ENCODE data around the gene ANTXR2. TPM values are rescaled to one million over a fixed set of nuclear protein-coding genes. Genes with fewer than 3 reads are reported as not detected.
A peak's percentile ranks its signal among the peaks of the same experiment; 100 is the strongest.

The ANTXR2 gene
- total RNA-seq, 2 experiments from 2014 or later = 3.0 to 3.6 TPM

GRCh38 chr4:79856196-79856595, 216.8 kb downstream of the ANTXR2 start:
- ATAC-seq = no peak
- ChIA-PET POLR2A (no interaction called here), CTCF (no interaction called here)
- intact Hi-C loops (cut with micrococcal nuclease) = no loop called here
- Mint-ChIP-seq H3K9me3 (no peaks in the 10 kb centered on the region), H3K4me1 (ENCODE audit: low read depth) (peaks cover 2% of the 10 kb centered on the region), H3K4me3 (no peak overlapping the region), H3K27me3 (no peaks in the 10 kb centered on the region), H3K27ac (no peak overlapping the region), H3K36me3 (ENCODE audit: low read depth) (no peaks in the 10 kb centered on the region)
- DNase-seq = no peak
- TF ChIP-seq, protein P1, sequence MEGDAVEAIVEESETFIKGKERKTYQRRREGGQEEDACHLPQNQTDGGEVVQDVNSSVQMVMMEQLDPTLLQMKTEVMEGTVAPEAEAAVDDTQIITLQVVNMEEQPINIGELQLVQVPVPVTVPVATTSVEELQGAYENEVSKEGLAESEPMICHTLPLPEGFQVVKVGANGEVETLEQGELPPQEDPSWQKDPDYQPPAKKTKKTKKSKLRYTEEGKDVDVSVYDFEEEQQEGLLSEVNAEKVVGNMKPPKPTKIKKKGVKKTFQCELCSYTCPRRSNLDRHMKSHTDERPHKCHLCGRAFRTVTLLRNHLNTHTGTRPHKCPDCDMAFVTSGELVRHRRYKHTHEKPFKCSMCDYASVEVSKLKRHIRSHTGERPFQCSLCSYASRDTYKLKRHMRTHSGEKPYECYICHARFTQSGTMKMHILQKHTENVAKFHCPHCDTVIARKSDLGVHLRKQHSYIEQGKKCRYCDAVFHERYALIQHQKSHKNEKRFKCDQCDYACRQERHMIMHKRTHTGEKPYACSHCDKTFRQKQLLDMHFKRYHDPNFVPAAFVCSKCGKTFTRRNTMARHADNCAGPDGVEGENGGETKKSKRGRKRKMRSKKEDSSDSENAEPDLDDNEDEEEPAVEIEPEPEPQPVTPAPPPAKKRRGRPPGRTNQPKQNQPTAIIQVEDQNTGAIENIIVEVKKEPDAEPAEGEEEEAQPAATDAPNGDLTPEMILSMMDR (IDR thresholded peaks at IDR 0.05) = no peak

GRCh38 chr4:79854856-79855502, 218.1 kb downstream of the ANTXR2 start:
- H3K36me3 Mint-ChIP-seq (ENCODE audit: low read depth) = no peaks in the 10 kb centered on the region
- no peak for DNase-seq
- ChIA-PET POLR2A (no interaction called here), CTCF (no interaction called here)
- no peak for ATAC-seq
- H3K4me3 Mint-ChIP-seq = no peak overlapping the region
- H3K9me3 Mint-ChIP-seq = no peaks in the 10 kb centered on the region
- TF ChIP-seq, protein P1 (IDR thresholded peaks at IDR 0.05) = no peak
- H3K27ac Mint-ChIP-seq = no peak overlapping the region
- peaks cover 2% of the 10 kb centered on the region for H3K4me1 Mint-ChIP-seq (ENCODE audit: low read depth)
- no peaks in the 10 kb centered on the region for H3K27me3 Mint-ChIP-seq
- intact Hi-C loops (cut with micrococcal nuclease) = no loop called here

DNA sequence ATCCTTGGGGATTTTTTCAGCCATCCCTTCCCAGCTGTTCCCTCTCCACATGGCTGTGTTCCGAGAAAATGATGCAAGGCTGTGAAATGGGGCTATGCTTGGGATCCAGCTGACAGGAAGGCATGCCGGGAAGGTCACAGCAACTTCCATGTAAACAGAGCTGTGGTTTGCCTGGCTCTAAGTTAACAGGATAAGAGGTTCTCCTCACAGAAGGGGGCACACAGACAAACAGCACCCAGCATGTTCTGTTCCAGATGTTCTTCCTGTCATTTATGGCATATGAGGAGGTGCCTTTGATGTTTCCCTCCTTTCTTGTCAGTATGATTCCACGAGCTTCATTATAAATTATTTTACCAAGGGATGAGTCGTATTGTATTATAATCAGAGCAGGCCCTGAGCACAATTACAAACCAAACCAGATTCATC, 220.7 kb downstream of the ANTXR2 start:
- ChIA-PET POLR2A (no interaction called here), CTCF (no interaction called here)
- intact Hi-C loops (cut with micrococcal nuclease) = no loop called here
- ATAC-seq (no peak), DNase-seq (no peak)
- H3K27ac Mint-ChIP-seq = no peak overlapping the region
- H3K27me3 Mint-ChIP-seq = no peaks in the 10 kb centered on the region
- no peaks in the 10 kb centered on the region for H3K36me3 Mint-ChIP-seq (ENCODE audit: low read depth)
- no peak overlapping the region for H3K4me3 Mint-ChIP-seq
- peaks cover 2% of the 10 kb centered on the region for H3K4me1 Mint-ChIP-seq (ENCODE audit: low read depth)
- H3K9me3 Mint-ChIP-seq = no peaks in the 10 kb centered on the region
- TF ChIP-seq, protein P1 (IDR thresholded peaks at IDR 0.05) = no peak

- H3K4me1 Mint-ChIP-seq (ENCODE audit: low read depth) = peaks cover 2% of the 10 kb centered on the region
- no peaks in the 10 kb centered on the region for H3K27me3 Mint-ChIP-seq
- no peak overlapping the region for H3K4me3 Mint-ChIP-seq
- no peaks in the 10 kb centered on the region for H3K9me3 Mint-ChIP-seq
- intact Hi-C loops (cut with micrococcal nuclease) = no loop called here
- POLR2A ChIA-PET = no interaction called here
- no peaks in the 10 kb centered on the region for H3K36me3 Mint-ChIP-seq (ENCODE audit: low read depth)
- CTCF ChIA-PET = no interaction called here
- ATAC-seq (peak; percentile 45), DNase-seq (no peak)
- TF ChIP-seq, protein P1 (IDR thresholded peaks at IDR 0.05) = no peak
- no peak overlapping the region for H3K27ac Mint-ChIP-seq
Measured at GRCh38 chr4:79851625-79852304, 221.3 kb downstream of the ANTXR2 start.

Other genes with a start within 250 kb of the ANTXR2 start
- 1 to 10 TPM; 2.8 to 3.2 TPM for gene PRDM8, start 124.3 kb upstream of the ANTXR2 start, total RNA-seq
- gene FGF5, start 193.4 kb upstream of the ANTXR2 start, total RNA-seq = not detected

Data from activated CD8-positive, alpha-beta T cell treated with anti-CD3 and anti-CD28 coated beads for 36 hours (primary cell).